DND-41 (cell line): ENCODE results near the gene PPP4R2.

Experiments
- CTCF ChIP-seq: IDR thresholded peaks from 2 replicates; pipeline ENCODE4 v1.5.1; 2012; ENCODE audit warnings: borderline replicate concordance, low read length, moderate library complexity, mild to moderate bottlenecking; ENCODE audit not compliant: poor library complexity, severe bottlenecking; ENCODE audit errors: extremely low read depth
- EZH2 ChIP-seq: IDR thresholded peaks from 3 replicates; pipeline ENCODE4 v1.6.1; 2012; ENCODE audit warnings: borderline replicate concordance, low read depth, mild to moderate bottlenecking, moderate library complexity, low read length, inconsistent platforms; ENCODE audit not compliant: severe bottlenecking

GRCh38 chr3:72962317-72962716 lies 34.3 kb upstream of the PPP4R2 start:
- no peak for TF ChIP-seq CTCF
- no peak for TF ChIP-seq EZH2
